ENCODE results near the gene WWC1. TPM values are rescaled to one million over a fixed set of nuclear protein-coding genes. Genes with fewer than 3 reads are reported as not detected.
A peak's percentile ranks its signal among the peaks of the same experiment; 100 is the strongest.

The WWC1 gene
- total RNA-seq, 1 donor from 2014 or later = 87.2 TPM

- TF ChIP-seq CTCF (conservative IDR thresholded peaks at IDR 0.05; ENCODE audit: low read depth, low read length) = no peak
- no peak overlapping the region for H3K4me3 ChIP-seq (ENCODE audit: low read depth, low read length)
- no peak for DNase-seq (ENCODE audit: low read depth)
Observed at GRCh38 chr5:168360521-168361285, 69.3 kb downstream of the WWC1 start.

DNA sequence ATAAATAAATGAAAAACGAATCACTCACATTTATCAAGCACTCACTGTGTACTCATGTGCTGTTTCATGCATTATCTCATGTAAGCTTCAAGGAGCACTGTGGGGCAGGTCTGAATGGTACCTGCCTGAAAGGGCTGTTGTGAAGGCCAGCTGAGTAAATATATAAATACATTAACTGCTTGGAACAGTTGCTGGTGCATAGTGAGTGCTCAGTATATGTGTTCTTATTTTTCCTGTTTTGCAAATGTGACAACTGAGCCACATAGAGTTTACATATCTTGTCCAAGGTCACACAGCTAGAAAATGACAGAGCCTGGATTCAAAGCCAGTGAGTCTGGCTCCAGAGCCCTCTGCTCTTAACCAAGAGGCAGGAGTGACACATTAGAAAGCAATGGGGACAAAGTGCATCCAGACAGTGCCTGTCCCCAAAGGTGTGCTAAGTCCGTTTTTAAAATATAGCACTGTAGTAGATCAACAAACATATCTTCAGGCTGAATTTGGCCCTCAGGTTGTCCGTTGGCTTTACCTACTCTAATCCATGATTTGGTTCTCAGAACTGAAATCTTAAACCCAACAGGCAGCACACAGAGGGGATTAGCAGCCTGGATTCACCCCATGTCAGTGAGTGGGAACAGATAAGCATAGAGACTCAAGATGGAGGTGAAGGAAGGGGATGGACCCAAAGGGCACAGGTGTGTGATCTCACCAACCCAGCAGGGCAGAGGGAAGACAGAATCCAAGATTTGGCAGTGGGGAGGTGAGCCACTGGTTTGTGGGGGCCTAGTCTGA, 70.8 kb downstream of the WWC1 start:
- TF ChIP-seq CTCF (conservative IDR thresholded peaks at IDR 0.05; ENCODE audit: low read depth, low read length) = no peak
- no peak for DNase-seq (ENCODE audit: low read depth)
- no peak overlapping the region for H3K4me3 ChIP-seq (ENCODE audit: low read depth, low read length)

- TF ChIP-seq CTCF (conservative IDR thresholded peaks at IDR 0.05; ENCODE audit: low read depth, low read length) = no peak
- no peak overlapping the region for H3K4me3 ChIP-seq (ENCODE audit: low read depth, low read length)
- DNase-seq (ENCODE audit: low read depth) = no peak
Observed at GRCh38 chr5:168364151-168364661, 72.8 kb downstream of the WWC1 start.

DNA sequence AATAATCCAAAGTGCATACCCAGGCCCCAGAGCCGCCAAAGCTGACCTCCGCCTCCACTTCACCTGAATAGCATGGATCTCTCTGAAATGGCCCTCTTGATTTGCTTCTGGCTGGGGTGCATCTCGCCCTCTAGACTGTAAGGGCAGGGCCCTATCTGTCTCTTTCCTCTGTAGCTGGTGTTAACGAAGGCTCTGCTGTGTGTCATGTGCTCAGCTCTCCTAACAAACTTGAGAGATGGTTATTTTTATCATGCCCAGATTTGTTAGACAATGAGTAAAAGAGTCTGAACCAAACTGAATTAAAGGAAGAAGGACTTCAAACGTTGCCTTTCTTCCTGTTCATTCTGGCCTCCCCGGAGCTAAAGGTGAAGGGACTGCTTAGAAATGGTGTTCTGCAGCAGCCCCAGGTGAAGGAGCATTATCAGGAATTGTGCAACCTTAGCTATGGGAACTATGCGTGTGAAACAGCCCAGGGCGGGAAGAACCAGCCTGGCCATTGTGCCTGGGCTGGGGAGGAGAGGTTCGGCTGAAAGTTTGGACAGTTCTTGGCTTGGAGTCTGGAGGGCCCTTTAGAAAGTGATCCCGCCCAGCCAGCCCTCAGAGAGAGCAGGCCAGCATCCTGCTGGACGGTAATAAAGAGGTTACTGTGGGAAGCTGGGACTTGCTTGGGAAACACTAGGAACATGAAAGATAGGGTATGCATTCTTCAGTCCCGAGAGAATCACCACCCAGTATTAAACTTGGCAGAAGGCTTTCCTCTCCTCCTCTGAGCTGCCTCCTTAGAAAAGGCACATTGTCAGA, 73.5 kb downstream of the WWC1 start:
- peak overlapping the region; percentile 10 for H3K4me3 ChIP-seq (ENCODE audit: low read depth, low read length)
- no peak for TF ChIP-seq CTCF (conservative IDR thresholded peaks at IDR 0.05; ENCODE audit: low read depth, low read length)
- no peak for DNase-seq (ENCODE audit: low read depth)

GRCh38 chr5:168365581-168366081, 74.2 kb downstream of the WWC1 start:
- peak overlapping the region; percentile 10 for H3K4me3 ChIP-seq (ENCODE audit: low read depth, low read length)
- DNase-seq (ENCODE audit: low read depth) = no peak

More at GRCh38 chr5:168365581-168366081, 74.2 kb downstream of the WWC1 start:
- TF ChIP-seq CTCF (conservative IDR thresholded peaks at IDR 0.05; ENCODE audit: low read depth, low read length) = peak; percentile 59
